ENCODE results near the gene COL19A1. TPM values are rescaled to one million over a fixed set of nuclear protein-coding genes. Genes with fewer than 3 reads are reported as not detected.
A peak's percentile ranks its signal among the peaks of the same experiment; 100 is the strongest.
"Not testable (repeated sequence)": the region's sequence is repeated elsewhere in the genome, so short reads cannot be mapped to it uniquely, and the experiment has no call there.

The COL19A1 gene
- total RNA-seq, 1 experiment from 2014 or later = not detected

- intact Hi-C loops (cut with micrococcal nuclease; ENCODE audit: unreplicated experiment); ATAC-seq; H3K4me1 ChIP-seq (ENCODE audit: control insufficient read depth, insufficient read depth, low read length); H3K36me3 ChIP-seq (ENCODE audit: control insufficient read depth, insufficient read depth, low read length); BruUV-seq (replicated peaks); POLR2A ChIA-PET; CTCF ChIA-PET; H3K27ac ChIP-seq (ENCODE audit: low read length); H3K4me3 ChIP-seq (ENCODE audit: low read depth in 2 of 2, low read length in 2 of 2); H3K9me3 ChIP-seq (ENCODE audit: control insufficient read depth, insufficient read depth, low read depth, low read length); DNase-seq (ENCODE audit: low read depth, low spot score); H3K27me3 ChIP-seq (ENCODE audit: control insufficient read depth, insufficient read depth, low read length); in situ Hi-C loops (cut with HindIII; ENCODE audit: low pct_unique_long_range_greater_than_20kb, low sequenced_read_pairs): not testable (repeated sequence)
- peak; percentile 12; the same call in 1 of the 2 replicates for TF ChIP-seq CTCF (IDR thresholded peaks at IDR 0.05)
Measured at GRCh38 chr6:69824355-69824754, 42.0 kb upstream of the COL19A1 start.

- ATAC-seq (no peak), DNase-seq (ENCODE audit: low read depth, low spot score) (no peak)
- H3K9me3 ChIP-seq (ENCODE audit: control insufficient read depth, insufficient read depth, low read depth, low read length) = no peaks in the 10 kb centered on the region
- H3K27ac ChIP-seq (ENCODE audit: low read length) = no peak overlapping the region
- intact Hi-C loops (cut with micrococcal nuclease; ENCODE audit: unreplicated experiment) = no loop called here
- TF ChIP-seq POLR2AphosphoS5 (IDR thresholded peaks at IDR 0.05; ENCODE audit: low read depth, low read length) = no peak
- TF ChIP-seq, protein P1, sequence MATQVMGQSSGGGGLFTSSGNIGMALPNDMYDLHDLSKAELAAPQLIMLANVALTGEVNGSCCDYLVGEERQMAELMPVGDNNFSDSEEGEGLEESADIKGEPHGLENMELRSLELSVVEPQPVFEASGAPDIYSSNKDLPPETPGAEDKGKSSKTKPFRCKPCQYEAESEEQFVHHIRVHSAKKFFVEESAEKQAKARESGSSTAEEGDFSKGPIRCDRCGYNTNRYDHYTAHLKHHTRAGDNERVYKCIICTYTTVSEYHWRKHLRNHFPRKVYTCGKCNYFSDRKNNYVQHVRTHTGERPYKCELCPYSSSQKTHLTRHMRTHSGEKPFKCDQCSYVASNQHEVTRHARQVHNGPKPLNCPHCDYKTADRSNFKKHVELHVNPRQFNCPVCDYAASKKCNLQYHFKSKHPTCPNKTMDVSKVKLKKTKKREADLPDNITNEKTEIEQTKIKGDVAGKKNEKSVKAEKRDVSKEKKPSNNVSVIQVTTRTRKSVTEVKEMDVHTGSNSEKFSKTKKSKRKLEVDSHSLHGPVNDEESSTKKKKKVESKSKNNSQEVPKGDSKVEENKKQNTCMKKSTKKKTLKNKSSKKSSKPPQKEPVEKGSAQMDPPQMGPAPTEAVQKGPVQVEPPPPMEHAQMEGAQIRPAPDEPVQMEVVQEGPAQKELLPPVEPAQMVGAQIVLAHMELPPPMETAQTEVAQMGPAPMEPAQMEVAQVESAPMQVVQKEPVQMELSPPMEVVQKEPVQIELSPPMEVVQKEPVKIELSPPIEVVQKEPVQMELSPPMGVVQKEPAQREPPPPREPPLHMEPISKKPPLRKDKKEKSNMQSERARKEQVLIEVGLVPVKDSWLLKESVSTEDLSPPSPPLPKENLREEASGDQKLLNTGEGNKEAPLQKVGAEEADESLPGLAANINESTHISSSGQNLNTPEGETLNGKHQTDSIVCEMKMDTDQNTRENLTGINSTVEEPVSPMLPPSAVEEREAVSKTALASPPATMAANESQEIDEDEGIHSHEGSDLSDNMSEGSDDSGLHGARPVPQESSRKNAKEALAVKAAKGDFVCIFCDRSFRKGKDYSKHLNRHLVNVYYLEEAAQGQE (IDR thresholded peaks at IDR 0.05; ENCODE audit: insufficient read depth in 1 of 2, low read depth in 2 of 2, low read length in 1 of 2) = no peak
- no peak for TF ChIP-seq TCF7L2 (IDR thresholded peaks at IDR 0.05; ENCODE audit: low read depth, low read length)
- no peak for TF ChIP-seq CTCF (IDR thresholded peaks at IDR 0.05)
- no peak for TF ChIP-seq SIN3A (IDR thresholded peaks at IDR 0.05; ENCODE audit: borderline replicate concordance, insufficient read depth, low read depth, low read length)
- no peaks in the 10 kb centered on the region for H3K27me3 ChIP-seq (ENCODE audit: control insufficient read depth, insufficient read depth, low read length)
- no peaks in the 10 kb centered on the region for H3K4me1 ChIP-seq (ENCODE audit: control insufficient read depth, insufficient read depth, low read length)
- H3K36me3 ChIP-seq (ENCODE audit: control insufficient read depth, insufficient read depth, low read length) = no peaks in the 10 kb centered on the region
- BruUV-seq (replicated peaks) = no TSS peak
- CTCF ChIA-PET = no interaction called here
- in situ Hi-C loops (cut with HindIII; ENCODE audit: low pct_unique_long_range_greater_than_20kb, low sequenced_read_pairs) = no loop called here
- H3K4me3 ChIP-seq (ENCODE audit: low read depth in 2 of 2, low read length in 2 of 2) = no peak overlapping the region
- POLR2A ChIA-PET = no interaction called here
Measured at GRCh38 chr6:69825904-69826303, 40.5 kb upstream of the COL19A1 start.
